Activated naive CD8-positive, alpha-beta T cell treated with anti-CD3 and anti-CD28 coated beads, Interleukin-2, amount 10 ng/mL, durations not matched to agents 7 days and 5 days (primary cell): ENCODE measurements around the gene PHEX. TPM values are rescaled to one million over a fixed set of nuclear protein-coding genes. Genes with fewer than 3 reads are reported as not detected.

Experiments used
- ATAC-seq: fragments of 150-1000 bp; cut with Tn5 transposase; one replicate; pipeline ENCODE4 v1.10.0; 2021; ENCODE audit warnings: low read depth, moderate library complexity
- POLR2A ChIA-PET: fragments of 350-600 bp; sonication (Branson Sonifier 250); formaldehyde crosslinking; loops from one replicate; lab custom pipeline; 2021; ENCODE audit warnings: antibody characterized with exemption; lab: Charles Lee
- DNase-seq: peaks from one replicate; pipeline ENCODE4 v3.0.0; 2021
- H3K27ac Mint-ChIP-seq: one replicate; pipeline ENCODE4 v1.8.0; 2022; ENCODE audit warnings: mild to moderate bottlenecking, mixed read lengths
- H3K27me3 Mint-ChIP-seq: one replicate; pipeline ENCODE4 v1.8.0; 2022; ENCODE audit warnings: mild to moderate bottlenecking, moderate library complexity, mixed read lengths
- H3K36me3 Mint-ChIP-seq: one replicate; pipeline ENCODE4 v1.8.0; 2021; ENCODE audit warnings: mild to moderate bottlenecking, mixed read lengths
- H3K4me1 Mint-ChIP-seq: one replicate; pipeline ENCODE4 v1.8.0; 2021; ENCODE audit warnings: mixed read lengths
- H3K4me3 Mint-ChIP-seq: one replicate; pipeline ENCODE4 v1.8.0; 2022; ENCODE audit warnings: mild to moderate bottlenecking, moderate library complexity, mixed read lengths
- H3K9me3 Mint-ChIP-seq: one replicate; pipeline ENCODE4 v1.8.0; 2021; ENCODE audit warnings: mixed read lengths
- total RNA-seq, 2 experiments: library from RNA; stranded (reverse); gene quantifications; one replicate each; pipeline ENCODE4 v1.2.3, GENCODE V29; 2021

PHEX gene
- total RNA-seq, 2 experiments from 2014 or later: 0.23 to 0.55 TPM

GRCh38 chrX:22202251-22202650 lies 170.1 kb downstream of the PHEX start:
- H3K36me3 Mint-ChIP-seq: no peaks in the 10 kb centered on the region
- H3K27me3 Mint-ChIP-seq: no peaks in the 10 kb centered on the region
- no peak overlapping the region for H3K4me3 Mint-ChIP-seq
- H3K27ac Mint-ChIP-seq: no peak overlapping the region
- H3K9me3 Mint-ChIP-seq: no peaks in the 10 kb centered on the region
- no peaks in the 10 kb centered on the region for H3K4me1 Mint-ChIP-seq
- POLR2A ChIA-PET: no interaction called here
- ATAC-seq (no peak), DNase-seq (no peak)

- Mint-ChIP-seq H3K4me3 (no peak overlapping the region), H3K27me3 (no peaks in the 10 kb centered on the region), H3K27ac (no peak overlapping the region), H3K4me1 (no peaks in the 10 kb centered on the region), H3K9me3 (no peaks in the 10 kb centered on the region), H3K36me3 (no peaks in the 10 kb centered on the region)
- ATAC-seq: no peak
- DNase-seq: no peak
- POLR2A ChIA-PET: no interaction called here
Observed at GRCh38 chrX:22203186-22203585, 171.1 kb downstream of the PHEX start.

- Mint-ChIP-seq H3K9me3 (no peaks in the 10 kb centered on the region), H3K4me3 (no peak overlapping the region), H3K36me3 (no peaks in the 10 kb centered on the region), H3K4me1 (no peaks in the 10 kb centered on the region), H3K27me3 (no peaks in the 10 kb centered on the region), H3K27ac (no peak overlapping the region)
- no peak for DNase-seq
- no peak for ATAC-seq
- POLR2A ChIA-PET: no interaction called here
Observed at GRCh38 chrX:22206781-22207180, 174.7 kb downstream of the PHEX start.

GRCh38 chrX:22220941-22221340 lies 188.8 kb downstream of the PHEX start:
- Mint-ChIP-seq H3K4me1 (no peaks in the 10 kb centered on the region), H3K36me3 (no peaks in the 10 kb centered on the region), H3K4me3 (no peak overlapping the region), H3K27me3 (no peaks in the 10 kb centered on the region), H3K27ac (no peak overlapping the region), H3K9me3 (no peaks in the 10 kb centered on the region)
- POLR2A ChIA-PET: no interaction called here
- ATAC-seq: no peak
- no peak for DNase-seq

- Mint-ChIP-seq H3K36me3 (peaks cover 10% of the 10 kb centered on the region), H3K4me3 (no peak overlapping the region), H3K9me3 (no peaks in the 10 kb centered on the region), H3K27me3 (no peaks in the 10 kb centered on the region), H3K4me1 (no peaks in the 10 kb centered on the region), H3K27ac (no peak overlapping the region)
- POLR2A ChIA-PET: no interaction called here
- ATAC-seq: no peak
- DNase-seq: no peak
Observed at GRCh38 chrX:22234380-22234779, 202.3 kb downstream of the PHEX start.

- ATAC-seq (no peak), DNase-seq (no peak)
- H3K27ac Mint-ChIP-seq: no peak overlapping the region
- peaks cover 10% of the 10 kb centered on the region for H3K36me3 Mint-ChIP-seq
- no peaks in the 10 kb centered on the region for H3K4me1 Mint-ChIP-seq
- no peaks in the 10 kb centered on the region for H3K9me3 Mint-ChIP-seq
- POLR2A ChIA-PET: no interaction called here
- no peaks in the 10 kb centered on the region for H3K27me3 Mint-ChIP-seq
- H3K4me3 Mint-ChIP-seq: no peak overlapping the region
Observed at GRCh38 chrX:22237479-22237878, 205.4 kb downstream of the PHEX start.

GRCh38 chrX:22246620-22247019 lies 214.5 kb downstream of the PHEX start:
- no peak for ATAC-seq
- DNase-seq: no peak
- H3K36me3 Mint-ChIP-seq: no peaks in the 10 kb centered on the region
- POLR2A ChIA-PET: no interaction called here
- H3K9me3 Mint-ChIP-seq: no peaks in the 10 kb centered on the region
- H3K27me3 Mint-ChIP-seq: no peaks in the 10 kb centered on the region
- no peak overlapping the region for H3K27ac Mint-ChIP-seq
- H3K4me1 Mint-ChIP-seq: no peaks in the 10 kb centered on the region
- no peak overlapping the region for H3K4me3 Mint-ChIP-seq

GRCh38 chrX:22247169-22247568 lies 215.0 kb downstream of the PHEX start:
- H3K9me3 Mint-ChIP-seq: no peaks in the 10 kb centered on the region
- DNase-seq (no peak), ATAC-seq (no peak)
- H3K4me3 Mint-ChIP-seq: no peak overlapping the region
- no peak overlapping the region for H3K27ac Mint-ChIP-seq
- H3K4me1 Mint-ChIP-seq: no peaks in the 10 kb centered on the region
- POLR2A ChIA-PET: no interaction called here
- H3K27me3 Mint-ChIP-seq: no peaks in the 10 kb centered on the region
- H3K36me3 Mint-ChIP-seq: no peaks in the 10 kb centered on the region

GRCh38 chrX:22248401-22248800 lies 216.3 kb downstream of the PHEX start:
- Mint-ChIP-seq H3K4me1 (no peaks in the 10 kb centered on the region), H3K36me3 (no peaks in the 10 kb centered on the region), H3K27me3 (no peaks in the 10 kb centered on the region), H3K4me3 (no peak overlapping the region), H3K9me3 (no peaks in the 10 kb centered on the region), H3K27ac (no peak overlapping the region)
- DNase-seq (no peak), ATAC-seq (no peak)
- POLR2A ChIA-PET: no interaction called here

GRCh38 chrX:22249371-22249770 lies 217.2 kb downstream of the PHEX start:
- H3K27me3 Mint-ChIP-seq: no peaks in the 10 kb centered on the region
- H3K4me1 Mint-ChIP-seq: no peaks in the 10 kb centered on the region
- ATAC-seq: no peak
- no peak for DNase-seq
- no peaks in the 10 kb centered on the region for H3K9me3 Mint-ChIP-seq
- no peak overlapping the region for H3K4me3 Mint-ChIP-seq
- H3K36me3 Mint-ChIP-seq: no peaks in the 10 kb centered on the region
- POLR2A ChIA-PET: no interaction called here
- H3K27ac Mint-ChIP-seq: no peak overlapping the region

- no peaks in the 10 kb centered on the region for H3K9me3 Mint-ChIP-seq
Observed at GRCh38 chrX:22268706-22269105, 236.6 kb downstream of the PHEX start.

GRCh38 chrX:22272613-22273012 lies 240.5 kb downstream of the PHEX start, which contains the start of gene CBLL2:
Gene CBLL2 (plus strand): TSS chrX:22272913. CDS start chrX:22272992, 79 bp downstream.
- Mint-ChIP-seq H3K4me3 (no peak within 1 kb of the TSS), H3K9me3 (no peaks in the 10 kb centered on the region), H3K27me3 (no peaks in the 10 kb centered on the region), H3K27ac (no peak within 1 kb of the TSS), H3K4me1 (no peaks in the 10 kb centered on the region), H3K36me3 (no peaks in the 10 kb centered on the region)
- POLR2A ChIA-PET: no interaction called here
- DNase-seq (no peak), ATAC-seq (no peak)

More at GRCh38 chrX:22268706-22269105, 236.6 kb downstream of the PHEX start:
- no peak for ATAC-seq
- Mint-ChIP-seq H3K27ac (no peak overlapping the region), H3K4me3 (no peak overlapping the region), H3K27me3 (peaks cover 2% of the 10 kb centered on the region), H3K36me3 (no peaks in the 10 kb centered on the region), H3K4me1 (no peaks in the 10 kb centered on the region)
- POLR2A ChIA-PET: no interaction called here
- no peak for DNase-seq

- ATAC-seq: no peak
- H3K27ac Mint-ChIP-seq: no peak overlapping the region
- POLR2A ChIA-PET: no interaction called here
Observed at GRCh38 chrX:22273714-22274317, 241.7 kb downstream of the PHEX start.

GRCh38 chrX:22276781-22277180 lies 244.7 kb downstream of the PHEX start:
- DNase-seq: no peak
- no peak for ATAC-seq
- no peaks in the 10 kb centered on the region for H3K9me3 Mint-ChIP-seq
- no peaks in the 10 kb centered on the region for H3K4me1 Mint-ChIP-seq
- H3K36me3 Mint-ChIP-seq: no peaks in the 10 kb centered on the region
- no peak overlapping the region for H3K4me3 Mint-ChIP-seq
- no peaks in the 10 kb centered on the region for H3K27me3 Mint-ChIP-seq
- H3K27ac Mint-ChIP-seq: no peak overlapping the region
- POLR2A ChIA-PET: no interaction called here

More at GRCh38 chrX:22273714-22274317, 241.7 kb downstream of the PHEX start:
- Mint-ChIP-seq H3K4me3 (no peak overlapping the region), H3K36me3 (no peaks in the 10 kb centered on the region), H3K27me3 (no peaks in the 10 kb centered on the region), H3K4me1 (no peaks in the 10 kb centered on the region), H3K9me3 (no peaks in the 10 kb centered on the region)
- no peak for DNase-seq
